Measurements from ENCODE around the gene ETV7.

ETV7 gene

GRCh38 chr6:36387440-36388303, at the start of gene ETV7:
Gene ETV7, minus strand, starts transcription at chr6:36387669. Its CDS starts 128 bp downstream, at chr6:36387541.
- ChIA-PET CTCF (no interaction called here), POLR2A (no interaction called here)
- TF ChIP-seq FOXM1 (IDR thresholded peaks at IDR 0.05; ENCODE audit: borderline replicate concordance) (no peak), HDGF (IDR thresholded peaks at IDR 0.05; ENCODE audit: borderline replicate concordance) (no peak), ELF4 (IDR thresholded peaks at IDR 0.05) (no peak), ZNF384 (IDR thresholded peaks at IDR 0.05) (no peak), FOXK2 (IDR thresholded peaks at IDR 0.05) (no peak), L3MBTL2 (conservative IDR thresholded peaks at IDR 0.05) (no peak), NFRKB (IDR thresholded peaks at IDR 0.05) (no peak), FOXA1 (IDR thresholded peaks at IDR 0.05) (no peak), TARDBP (IDR thresholded peaks at IDR 0.05) (no peak), ARNT (IDR thresholded peaks at IDR 0.05) (no peak), SUZ12 (IDR thresholded peaks at IDR 0.05) (no peak), SP1 (IDR thresholded peaks at IDR 0.05) (no peak), CTBP1 (IDR thresholded peaks at IDR 0.05; ENCODE audit: borderline replicate concordance) (no peak)
- TF ChIP-seq, protein P1, sequence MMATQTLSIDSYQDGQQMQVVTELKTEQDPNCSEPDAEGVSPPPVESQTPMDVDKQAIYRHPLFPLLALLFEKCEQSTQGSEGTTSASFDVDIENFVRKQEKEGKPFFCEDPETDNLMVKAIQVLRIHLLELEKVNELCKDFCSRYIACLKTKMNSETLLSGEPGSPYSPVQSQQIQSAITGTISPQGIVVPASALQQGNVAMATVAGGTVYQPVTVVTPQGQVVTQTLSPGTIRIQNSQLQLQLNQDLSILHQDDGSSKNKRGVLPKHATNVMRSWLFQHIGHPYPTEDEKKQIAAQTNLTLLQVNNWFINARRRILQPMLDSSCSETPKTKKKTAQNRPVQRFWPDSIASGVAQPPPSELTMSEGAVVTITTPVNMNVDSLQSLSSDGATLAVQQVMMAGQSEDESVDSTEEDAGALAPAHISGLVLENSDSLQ (IDR thresholded peaks at IDR 0.05) = no peak
- no peak for DNase-seq (ENCODE audit: extremely low spot score)

DNA sequence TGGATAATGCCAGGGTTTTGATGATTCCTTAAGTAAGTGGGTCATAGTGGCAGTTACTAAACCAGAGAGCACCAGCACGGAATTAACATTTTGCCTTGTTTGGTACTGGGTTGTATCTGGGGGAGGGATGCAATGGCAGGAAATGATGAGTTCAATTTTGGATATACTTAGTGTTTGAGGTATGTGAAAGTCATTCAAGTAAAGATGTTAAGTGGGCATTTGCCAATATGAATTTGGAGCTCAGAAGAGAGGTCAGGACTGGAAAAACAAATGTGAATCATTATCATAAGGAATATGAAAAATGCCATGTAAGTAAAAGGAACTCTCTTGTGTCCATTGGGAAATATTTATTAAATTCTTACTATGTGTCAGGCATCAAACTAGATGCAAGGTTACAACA, 49.0 kb upstream of the ETV7 start:
- CTCF ChIA-PET = no interaction called here
- DNase-seq (ENCODE audit: extremely low spot score) = no peak
- POLR2A ChIA-PET = interaction anchor here (2.1 kb wide), 1 partner anchor 13 kb away, joined by 13 read pairs; no protein-coding TSS in a partner anchor
- no peak for TF ChIP-seq TARDBP (IDR thresholded peaks at IDR 0.05)
- no peak for TF ChIP-seq NFRKB (IDR thresholded peaks at IDR 0.05)
- no peak for TF ChIP-seq ARNT (IDR thresholded peaks at IDR 0.05)
- no peak for TF ChIP-seq FOXA1 (IDR thresholded peaks at IDR 0.05)
- TF ChIP-seq FOXK2 (IDR thresholded peaks at IDR 0.05) = no peak
- no peak for TF ChIP-seq CTBP1 (IDR thresholded peaks at IDR 0.05; ENCODE audit: borderline replicate concordance)

GRCh38 chr6:36432151-36432671, 44.7 kb upstream of the ETV7 start:
- ChIA-PET CTCF (interaction anchor here (0.6 to 0.7 kb wide), 2 partner anchors 9 to 1434 kb away, joined by 4 to 7 read pairs; no protein-coding TSS in a partner anchor), POLR2A (interaction anchor here (1.8 kb wide), 1 partner anchor 9 kb away, joined by 6 read pairs; no protein-coding TSS in a partner anchor)
- no peak for DNase-seq (ENCODE audit: extremely low spot score)
- no peak for TF ChIP-seq NFRKB (IDR thresholded peaks at IDR 0.05)
- no peak for TF ChIP-seq FOXM1 (IDR thresholded peaks at IDR 0.05; ENCODE audit: borderline replicate concordance)
- no peak for TF ChIP-seq FOXK2 (IDR thresholded peaks at IDR 0.05)
- no peak for TF ChIP-seq L3MBTL2 (conservative IDR thresholded peaks at IDR 0.05)

- DNase-seq (ENCODE audit: extremely low spot score) = no peak
- ChIA-PET POLR2A (interaction anchor here (1.6 kb wide), 1 partner anchor 10 kb away, joined by 5 read pairs; no protein-coding TSS in a partner anchor), CTCF (no interaction called here)
- TF ChIP-seq FOXA1 (IDR thresholded peaks at IDR 0.05) (no peak), ELF4 (IDR thresholded peaks at IDR 0.05) (no peak), SUZ12 (IDR thresholded peaks at IDR 0.05) (no peak), L3MBTL2 (conservative IDR thresholded peaks at IDR 0.05) (no peak), FOXK2 (IDR thresholded peaks at IDR 0.05) (no peak)
- TF ChIP-seq, protein P1 (IDR thresholded peaks at IDR 0.05) = no peak
Measured at GRCh38 chr6:36431197-36431596, 43.7 kb upstream of the ETV7 start.

DNA sequence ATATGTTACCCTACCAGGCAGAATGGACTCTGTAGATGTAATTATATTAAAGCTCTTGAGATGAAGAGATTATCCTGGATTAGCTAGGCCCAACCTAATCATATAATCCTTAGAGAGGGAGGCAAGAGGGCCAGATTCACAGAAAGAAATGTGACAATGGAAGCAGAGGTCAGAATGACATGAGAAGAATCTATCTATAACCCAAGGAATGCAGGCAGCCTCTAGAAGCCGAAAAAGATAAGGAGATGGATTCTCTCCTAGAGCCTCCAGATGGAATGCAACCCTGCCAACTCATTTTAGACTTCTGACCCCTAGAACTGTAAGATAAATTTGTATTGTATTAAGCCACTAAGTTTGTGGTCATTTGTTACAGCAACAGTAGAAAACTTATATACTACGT, 42.9 kb upstream of the ETV7 start:
- TF ChIP-seq HDGF (IDR thresholded peaks at IDR 0.05; ENCODE audit: borderline replicate concordance) = no peak
- no peak for TF ChIP-seq ELF4 (IDR thresholded peaks at IDR 0.05)
- no peak for TF ChIP-seq LEF1 (IDR thresholded peaks at IDR 0.05; ENCODE audit: borderline replicate concordance)
- TF ChIP-seq NFRKB (IDR thresholded peaks at IDR 0.05) = no peak
- no peak for TF ChIP-seq TARDBP (IDR thresholded peaks at IDR 0.05)
- TF ChIP-seq SUZ12 (IDR thresholded peaks at IDR 0.05) = no peak
- TF ChIP-seq FOXA1 (IDR thresholded peaks at IDR 0.05) = no peak
- TF ChIP-seq L3MBTL2 (conservative IDR thresholded peaks at IDR 0.05) = no peak
- TF ChIP-seq CTBP1 (IDR thresholded peaks at IDR 0.05; ENCODE audit: borderline replicate concordance) = no peak
- no peak for TF ChIP-seq BHLHE40 (IDR thresholded peaks at IDR 0.05; ENCODE audit: borderline replicate concordance)
- no peak for TF ChIP-seq SP1 (IDR thresholded peaks at IDR 0.05)
- no peak for TF ChIP-seq ARNT (IDR thresholded peaks at IDR 0.05)
- TF ChIP-seq FOXK2 (IDR thresholded peaks at IDR 0.05) = no peak
- TF ChIP-seq, protein P1 (IDR thresholded peaks at IDR 0.05) = no peak
- TF ChIP-seq ZNF384 (IDR thresholded peaks at IDR 0.05) = no peak
- no peak for TF ChIP-seq FOXM1 (IDR thresholded peaks at IDR 0.05; ENCODE audit: borderline replicate concordance)
- ChIA-PET CTCF (interaction anchor here (0.6 kb wide), 1 partner anchor 305 kb away, joined by 3 read pairs; no protein-coding TSS in a partner anchor), POLR2A (interaction anchor here (1.6 kb wide), 1 partner anchor 11 kb away, joined by 5 read pairs; no protein-coding TSS in a partner anchor)
- no peak for DNase-seq (ENCODE audit: extremely low spot score)

GRCh38 chr6:36428911-36429310, 41.4 kb upstream of the ETV7 start:
- DNase-seq (ENCODE audit: extremely low spot score) = no peak
- POLR2A ChIA-PET = interaction anchor here (1.0 kb wide), 1 partner anchor 12 kb away, joined by 3 read pairs; no protein-coding TSS in a partner anchor
- TF ChIP-seq TARDBP (IDR thresholded peaks at IDR 0.05) (no peak), LEF1 (IDR thresholded peaks at IDR 0.05; ENCODE audit: borderline replicate concordance) (no peak), HDGF (IDR thresholded peaks at IDR 0.05; ENCODE audit: borderline replicate concordance) (no peak), L3MBTL2 (conservative IDR thresholded peaks at IDR 0.05) (no peak), NFRKB (IDR thresholded peaks at IDR 0.05) (no peak), BHLHE40 (IDR thresholded peaks at IDR 0.05; ENCODE audit: borderline replicate concordance) (no peak), FOXM1 (IDR thresholded peaks at IDR 0.05; ENCODE audit: borderline replicate concordance) (no peak), FOXK2 (IDR thresholded peaks at IDR 0.05) (no peak), ARNT (IDR thresholded peaks at IDR 0.05) (no peak), ELF4 (IDR thresholded peaks at IDR 0.05) (no peak), FOXA1 (IDR thresholded peaks at IDR 0.05) (no peak)
- CTCF ChIA-PET = no interaction called here

Data from HEK293T (cell line).